Measurements from ENCODE around the gene HCFC1.

GRCh38 chrX:153966841-153967535, 4.6 kb downstream of the HCFC1 start:
- TF ChIP-seq CTCF (IDR thresholded peaks at IDR 0.05; ENCODE audit: insufficient read depth, low read depth, low read length) (no peak), EZH2 (IDR thresholded peaks at IDR 0.05; ENCODE audit: insufficient read depth, low read length) (no peak)
